IgD-negative memory B cell (primary cell): ENCODE measurements around the gene ITGAE. TPM values are rescaled to one million over a fixed set of nuclear protein-coding genes. Genes with fewer than 3 reads are reported as not detected.
"Not testable (repeated sequence)": the region's sequence is repeated elsewhere in the genome, so short reads cannot be mapped to it uniquely, and the experiment has no call there.

Experiments used
- H3K27ac Mint-ChIP-seq, 3 donors: one replicate each; pipeline ENCODE4 v1.8.0; 2020 to 2022; ENCODE audit warnings: mild to moderate bottlenecking in 3 of 3, mixed read lengths in 3 of 3, moderate library complexity in 1 of 3
- H3K27me3 Mint-ChIP-seq: one replicate; pipeline ENCODE4 v1.8.0; 2021; ENCODE audit warnings: mixed read lengths
- H3K36me3 Mint-ChIP-seq: one replicate; pipeline ENCODE4 v1.8.0; 2020; ENCODE audit warnings: mild to moderate bottlenecking, mixed read lengths
- H3K4me1 Mint-ChIP-seq, 3 donors: one replicate each; pipeline ENCODE4 v1.8.0; 2020 to 2022; ENCODE audit warnings: mixed read lengths in 3 of 3, mild to moderate bottlenecking in 1 of 3
- H3K4me3 Mint-ChIP-seq, 4 donors: one replicate each; pipeline ENCODE4 v1.8.0; 2020 to 2022; ENCODE audit warnings: mild to moderate bottlenecking in 4 of 4, mixed read lengths in 4 of 4, moderate library complexity in 3 of 4
- H3K9me3 Mint-ChIP-seq, 3 donors: one replicate each; pipeline ENCODE4 v1.8.0; 2020 to 2021; ENCODE audit warnings: mixed read lengths in 3 of 3, mild to moderate bottlenecking in 1 of 3
- polyA plus RNA-seq: library from polyadenylated mRNA; unstranded; fragments of 300-500 nt; fragmentation: Illumina TruSeq; gene quantifications from one replicate; pipeline ENCODE4 v1.2.3, GENCODE V29; 2021

Gene ITGAE, protein sequence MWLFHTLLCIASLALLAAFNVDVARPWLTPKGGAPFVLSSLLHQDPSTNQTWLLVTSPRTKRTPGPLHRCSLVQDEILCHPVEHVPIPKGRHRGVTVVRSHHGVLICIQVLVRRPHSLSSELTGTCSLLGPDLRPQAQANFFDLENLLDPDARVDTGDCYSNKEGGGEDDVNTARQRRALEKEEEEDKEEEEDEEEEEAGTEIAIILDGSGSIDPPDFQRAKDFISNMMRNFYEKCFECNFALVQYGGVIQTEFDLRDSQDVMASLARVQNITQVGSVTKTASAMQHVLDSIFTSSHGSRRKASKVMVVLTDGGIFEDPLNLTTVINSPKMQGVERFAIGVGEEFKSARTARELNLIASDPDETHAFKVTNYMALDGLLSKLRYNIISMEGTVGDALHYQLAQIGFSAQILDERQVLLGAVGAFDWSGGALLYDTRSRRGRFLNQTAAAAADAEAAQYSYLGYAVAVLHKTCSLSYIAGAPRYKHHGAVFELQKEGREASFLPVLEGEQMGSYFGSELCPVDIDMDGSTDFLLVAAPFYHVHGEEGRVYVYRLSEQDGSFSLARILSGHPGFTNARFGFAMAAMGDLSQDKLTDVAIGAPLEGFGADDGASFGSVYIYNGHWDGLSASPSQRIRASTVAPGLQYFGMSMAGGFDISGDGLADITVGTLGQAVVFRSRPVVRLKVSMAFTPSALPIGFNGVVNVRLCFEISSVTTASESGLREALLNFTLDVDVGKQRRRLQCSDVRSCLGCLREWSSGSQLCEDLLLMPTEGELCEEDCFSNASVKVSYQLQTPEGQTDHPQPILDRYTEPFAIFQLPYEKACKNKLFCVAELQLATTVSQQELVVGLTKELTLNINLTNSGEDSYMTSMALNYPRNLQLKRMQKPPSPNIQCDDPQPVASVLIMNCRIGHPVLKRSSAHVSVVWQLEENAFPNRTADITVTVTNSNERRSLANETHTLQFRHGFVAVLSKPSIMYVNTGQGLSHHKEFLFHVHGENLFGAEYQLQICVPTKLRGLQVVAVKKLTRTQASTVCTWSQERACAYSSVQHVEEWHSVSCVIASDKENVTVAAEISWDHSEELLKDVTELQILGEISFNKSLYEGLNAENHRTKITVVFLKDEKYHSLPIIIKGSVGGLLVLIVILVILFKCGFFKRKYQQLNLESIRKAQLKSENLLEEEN
- 125 TPM for polyA plus RNA-seq

DNA sequence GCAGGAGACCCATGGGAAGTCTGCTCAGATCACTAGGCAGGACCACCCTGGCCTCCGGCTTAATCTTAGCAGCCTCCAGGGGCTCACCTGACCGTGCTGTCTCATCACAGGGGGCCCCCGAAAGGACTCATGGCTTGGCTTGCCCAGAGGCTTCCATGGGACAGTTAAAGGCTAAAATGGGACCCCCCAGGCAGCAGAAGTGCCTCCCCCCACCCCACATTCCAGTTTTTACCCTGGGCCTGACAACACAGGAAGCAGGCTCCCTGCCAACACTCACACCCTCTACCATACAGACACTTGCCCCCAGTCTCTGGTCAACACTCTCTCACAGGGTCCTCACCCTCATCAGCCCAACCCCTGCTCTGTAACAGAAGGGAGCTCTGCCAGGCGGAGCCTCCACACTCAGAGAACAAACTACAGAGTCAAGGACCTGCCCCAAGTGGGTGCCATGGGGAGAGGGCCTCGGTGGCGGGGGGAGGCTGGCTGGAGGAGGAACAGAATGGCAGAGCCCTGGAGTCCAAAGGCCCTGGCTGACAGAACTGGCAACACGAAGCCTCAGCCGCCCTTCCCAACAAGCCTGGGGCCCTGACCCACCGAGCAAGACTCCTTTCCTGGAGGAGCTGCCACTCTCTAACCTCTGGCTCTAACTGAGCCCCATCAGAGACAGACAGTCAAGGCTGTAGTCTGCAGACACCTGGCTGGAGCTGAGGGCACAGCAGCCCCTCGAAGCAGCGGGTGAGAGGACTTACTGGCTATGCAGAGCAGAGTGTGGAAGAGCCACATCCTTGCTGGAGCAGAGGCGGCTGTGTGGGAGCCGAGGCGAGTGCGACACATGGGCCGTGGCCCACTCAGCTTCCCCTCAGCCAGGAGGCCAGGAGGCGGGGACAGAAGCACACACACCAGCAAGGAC lies at the start of gene ITGAE:
ITGAE (minus strand) TSS at position 827 of the 910 bp plus-strand sequence; CDS start at position 783, 44 bp downstream.
- no peak within 1 kb of the TSS for H3K4me3 Mint-ChIP-seq
- peaks cover 29 to 35% (median 34%) of the 10 kb centered on the region in 3 donors for H3K4me1 Mint-ChIP-seq
- peaks cover 2% of the 10 kb centered on the region for H3K36me3 Mint-ChIP-seq
- H3K27ac Mint-ChIP-seq = peak within 1 kb of the TSS in 1 of 3 donors; percentile 78
- no peaks in the 10 kb centered on the region for H3K27me3 Mint-ChIP-seq
- no peaks in the 10 kb centered on the region for H3K9me3 Mint-ChIP-seq

DNA sequence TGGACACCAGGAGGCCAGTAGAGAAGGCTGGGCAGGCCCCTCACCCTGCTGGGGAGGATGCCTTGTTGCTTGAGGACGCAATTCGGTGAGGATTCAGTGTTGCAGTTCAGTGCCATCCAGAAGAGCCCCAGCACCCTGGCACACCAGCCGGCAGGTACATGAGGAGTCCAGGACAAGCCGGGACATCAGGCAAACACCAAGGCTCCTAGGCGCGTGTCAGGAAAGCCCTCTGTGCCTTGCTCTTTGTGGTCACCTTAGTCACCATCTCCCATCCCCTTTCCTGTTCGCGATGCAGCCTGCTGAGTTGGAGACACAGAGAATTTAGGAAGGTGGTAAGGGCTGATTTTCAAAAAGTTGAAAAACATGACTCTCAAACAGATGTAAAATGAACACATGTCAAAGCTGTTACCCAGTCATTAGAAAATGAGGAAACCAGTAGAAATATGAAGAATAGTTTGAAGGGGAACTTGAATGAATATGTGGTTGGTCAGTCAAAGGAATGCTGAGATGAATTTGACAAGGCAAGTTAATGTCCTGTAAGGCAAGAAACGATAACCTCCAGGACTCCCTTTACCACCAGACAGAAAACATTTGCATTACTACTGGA lies 47.3 kb upstream of the ITGAE start:
- Mint-ChIP-seq H3K4me3 (peak overlapping the region in 1 of 4 donors; percentile 55), H3K9me3 (no peaks in the 10 kb centered on the region), H3K36me3 (peaks cover 3% of the 10 kb centered on the region), H3K4me1 (peaks cover 13 to 19% (median 14%) of the 10 kb centered on the region in 3 donors), H3K27me3 (peaks cover 2% of the 10 kb centered on the region), H3K27ac (no peak overlapping the region)

DNA sequence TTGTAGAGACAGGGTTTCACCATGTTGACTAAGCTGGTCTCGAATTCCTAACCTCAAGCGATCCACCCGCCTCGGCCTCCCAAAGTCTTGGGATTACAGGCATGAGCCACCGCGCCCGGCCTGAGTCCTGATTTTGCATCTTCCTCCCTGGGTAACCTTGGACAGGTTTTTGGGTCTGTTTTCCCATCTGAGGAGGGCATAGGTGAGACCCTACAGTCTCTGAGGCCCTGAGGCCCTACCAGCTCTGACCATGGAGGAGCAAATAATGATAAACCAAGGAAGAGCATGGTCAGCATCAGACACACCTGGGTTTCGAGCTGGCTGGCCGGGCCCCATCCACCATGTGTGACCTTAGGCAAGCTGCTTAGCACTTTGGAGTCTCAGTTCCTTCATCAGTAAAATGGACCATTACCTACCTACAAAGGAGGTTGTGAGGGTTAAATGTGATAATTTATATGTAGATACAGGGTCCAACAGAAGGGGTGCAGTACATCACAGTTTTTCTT lies 46.2 kb upstream of the ITGAE start:
- peaks cover 13 to 21% (median 14%) of the 10 kb centered on the region in 3 donors for H3K4me1 Mint-ChIP-seq
- H3K4me3 Mint-ChIP-seq = peak overlapping the region in 1 of 4 donors; percentile 96
- peaks cover 2% of the 10 kb centered on the region for H3K27me3 Mint-ChIP-seq
- no peak overlapping the region for H3K27ac Mint-ChIP-seq
- no peaks in the 10 kb centered on the region for H3K9me3 Mint-ChIP-seq
- H3K36me3 Mint-ChIP-seq = peaks cover 3% of the 10 kb centered on the region

DNA sequence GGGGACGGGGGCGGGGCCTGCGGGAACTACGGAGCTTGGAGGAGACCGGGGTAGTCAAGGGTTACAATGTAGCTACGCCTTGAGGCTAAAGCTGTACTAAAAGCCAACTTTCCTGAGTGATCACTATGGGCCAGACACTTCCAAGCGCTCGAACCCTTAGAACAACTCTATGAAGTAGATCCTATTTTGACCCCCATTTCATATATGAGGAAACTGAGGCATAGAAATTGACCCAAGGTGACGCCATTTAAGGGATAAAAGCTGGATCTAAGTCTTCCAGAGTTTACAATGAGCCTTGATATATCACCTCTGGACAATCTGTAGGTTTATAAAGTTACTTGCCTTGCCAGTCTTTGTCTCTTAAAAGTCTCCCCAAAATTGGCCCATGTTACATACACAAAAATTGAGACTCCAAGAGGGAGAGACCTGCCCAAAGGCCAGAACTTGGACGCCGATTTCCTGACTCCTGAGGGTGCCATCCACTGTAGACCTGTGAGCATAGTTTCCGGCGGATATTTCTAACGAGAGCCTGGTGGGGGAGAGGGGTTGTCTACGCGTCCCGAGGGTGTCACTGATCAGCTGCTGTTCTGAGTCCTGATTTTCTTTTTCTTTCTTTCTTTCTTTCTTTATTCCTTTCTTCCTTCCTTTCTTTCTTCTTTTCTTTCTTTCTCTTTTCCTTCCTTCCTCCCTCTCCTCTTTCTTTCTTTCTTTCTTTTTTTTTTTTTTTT lies 45.6 kb upstream of the ITGAE start:
- peaks cover 13 to 21% (median 14%) of the 10 kb centered on the region in 3 donors for H3K4me1 Mint-ChIP-seq
- peak overlapping the region; percentile 10 to 88 (median 23) for H3K27ac Mint-ChIP-seq
- no peaks in the 10 kb centered on the region for H3K27me3 Mint-ChIP-seq
- H3K36me3 Mint-ChIP-seq = peaks cover 3% of the 10 kb centered on the region
- H3K4me3 Mint-ChIP-seq = peak overlapping the region; percentile 90 to 98 (median 96)
- no peaks in the 10 kb centered on the region for H3K9me3 Mint-ChIP-seq

DNA sequence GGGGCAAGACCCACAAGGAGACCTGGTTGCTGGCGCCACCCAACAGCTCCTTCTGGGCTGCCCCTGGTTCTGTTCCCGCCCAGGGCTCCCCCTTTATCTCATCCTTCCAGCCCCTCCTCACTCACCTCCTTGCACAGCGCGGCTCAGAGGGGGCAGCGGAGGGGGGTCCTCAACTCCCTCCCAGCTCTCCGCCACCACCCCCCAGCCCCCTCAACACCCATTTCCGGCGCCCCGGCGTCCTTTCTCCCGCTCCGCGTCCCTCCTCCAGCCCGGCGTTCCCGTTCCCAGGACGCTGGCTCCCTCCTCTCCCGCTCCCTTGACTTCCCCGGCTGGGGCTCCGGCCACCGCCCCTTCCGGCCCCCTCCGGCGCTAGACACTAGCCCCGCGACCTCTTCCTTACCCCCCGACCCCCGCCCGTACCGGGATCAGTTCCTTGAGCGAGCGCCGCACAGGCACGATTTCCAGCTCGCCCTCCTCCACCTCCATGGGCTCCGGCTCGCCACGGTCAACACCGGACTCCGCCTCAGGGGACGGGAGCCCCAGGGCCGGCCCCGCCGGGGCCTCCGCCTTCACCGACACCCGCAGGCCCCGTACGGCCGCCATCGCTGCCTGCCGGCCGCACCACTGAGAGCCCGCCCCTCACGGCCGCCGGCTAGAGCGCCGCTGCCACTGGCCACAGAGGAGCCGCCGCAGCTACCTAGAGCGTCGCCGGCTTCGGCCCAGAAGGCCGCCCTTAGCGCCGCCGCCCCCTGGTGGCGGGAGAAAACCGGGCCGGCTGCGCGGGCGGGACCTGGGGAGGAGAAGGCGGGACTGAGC lies 44.8 kb upstream of the ITGAE start, which contains the start of gene NCBP3:
NCBP3 (minus strand) TSS at position 626 of the 816 bp plus-strand sequence; CDS start at position 603, 23 bp downstream.
- no peaks in the 10 kb centered on the region for H3K9me3 Mint-ChIP-seq
- H3K27me3 Mint-ChIP-seq = no peaks in the 10 kb centered on the region
- peak within 1 kb of the TSS; percentile 90 to 98 (median 96) for H3K4me3 Mint-ChIP-seq
- peaks cover 3% of the 10 kb centered on the region for H3K36me3 Mint-ChIP-seq
- peaks cover 13 to 19% (median 14%) of the 10 kb centered on the region in 3 donors for H3K4me1 Mint-ChIP-seq
- peak within 1 kb of the TSS; percentile 88 to 90 (median 89) for H3K27ac Mint-ChIP-seq

DNA sequence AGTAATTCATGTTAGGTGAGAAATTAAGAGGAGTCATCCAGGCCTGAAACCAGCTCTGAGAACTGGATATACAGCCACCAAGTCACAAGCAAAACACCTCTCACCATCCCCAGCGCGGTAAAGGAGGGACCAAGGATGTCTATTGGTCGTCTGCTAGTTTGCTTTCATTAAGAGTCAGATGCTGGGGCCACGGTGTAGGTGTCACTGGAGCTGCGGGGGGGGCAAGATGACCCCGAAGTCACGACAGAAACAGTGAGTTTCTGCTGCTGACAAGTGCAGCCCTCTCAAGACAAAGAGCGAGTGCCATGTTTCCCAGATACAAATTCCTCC lies 44.3 kb upstream of the ITGAE start:
- no peaks in the 10 kb centered on the region for H3K27me3 Mint-ChIP-seq

DNA sequence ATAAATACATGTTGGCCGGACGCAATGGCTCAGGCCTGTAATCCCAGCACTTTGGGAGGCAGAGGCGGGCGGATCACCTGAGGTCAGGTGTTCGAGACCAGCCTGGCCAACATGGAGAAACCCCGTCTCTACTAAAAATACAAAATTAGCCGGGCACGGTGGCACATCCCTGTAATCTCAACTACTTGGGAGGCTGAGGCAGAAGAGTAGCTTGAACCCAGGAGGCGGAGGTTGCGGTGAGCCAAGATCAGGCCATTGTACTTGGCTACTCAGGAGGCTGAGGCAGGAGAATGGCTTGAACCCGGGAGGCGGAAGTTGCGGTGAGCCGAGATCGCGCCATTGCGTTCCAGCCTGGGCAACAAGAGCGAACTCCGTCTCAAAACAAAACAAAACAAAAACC lies 43.6 kb upstream of the ITGAE start:
- Mint-ChIP-seq H3K4me1 (peaks cover 13 to 19% (median 14%) of the 10 kb centered on the region in 3 donors), H3K27ac (peak overlapping the region in 1 of 3 donors; percentile 33), H3K4me3 (peak overlapping the region; percentile 49 to 96 (median 76))
- not testable (repeated sequence) for H3K27me3 Mint-ChIP-seq, H3K9me3 Mint-ChIP-seq, H3K36me3 Mint-ChIP-seq

More for the DNA sequence above, 44.3 kb upstream of the ITGAE start:
- H3K27ac Mint-ChIP-seq = peak overlapping the region; percentile 88 to 90 (median 89)
- H3K4me1 Mint-ChIP-seq = peaks cover 13 to 19% (median 14%) of the 10 kb centered on the region in 3 donors
- peak overlapping the region; percentile 90 to 98 (median 96) for H3K4me3 Mint-ChIP-seq
- peaks cover 3% of the 10 kb centered on the region for H3K36me3 Mint-ChIP-seq
- H3K9me3 Mint-ChIP-seq = no peaks in the 10 kb centered on the region

DNA sequence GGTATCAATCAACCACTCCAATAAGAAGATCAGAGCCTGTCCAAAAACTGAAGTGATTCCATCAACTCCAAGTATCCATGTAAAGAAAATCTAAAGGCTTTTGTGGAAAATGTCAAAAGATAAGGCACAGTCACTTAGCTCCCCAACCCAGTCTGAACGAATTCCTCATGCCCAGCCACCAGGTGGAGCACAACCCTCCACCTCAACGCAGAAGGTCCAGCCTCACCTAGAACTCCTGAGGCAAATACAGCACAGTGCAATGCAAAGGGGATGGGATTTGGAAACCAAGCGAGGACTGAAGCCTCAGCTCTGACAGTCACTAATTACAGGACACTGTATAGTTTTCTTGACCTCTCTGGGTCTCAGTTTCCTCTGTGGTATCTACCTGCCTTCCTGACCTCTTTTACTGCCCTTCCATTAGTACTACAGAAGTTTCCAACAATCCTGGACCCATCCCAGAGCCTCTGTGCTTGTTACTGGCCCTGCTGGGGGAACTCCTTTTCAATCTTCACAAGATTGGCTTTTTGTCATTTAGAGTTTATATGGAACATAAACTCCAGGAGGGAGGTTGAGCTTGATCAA lies 43.0 kb upstream of the ITGAE start:
- H3K36me3 Mint-ChIP-seq = peaks cover 3% of the 10 kb centered on the region
- H3K4me3 Mint-ChIP-seq = peak overlapping the region; percentile 61 to 96 (median 76)
- H3K27me3 Mint-ChIP-seq = no peaks in the 10 kb centered on the region
- H3K27ac Mint-ChIP-seq = peak overlapping the region in 2 of 3 donors; percentile 33 to 85
- H3K9me3 Mint-ChIP-seq = no peaks in the 10 kb centered on the region
- H3K4me1 Mint-ChIP-seq = peaks cover 13 to 19% (median 14%) of the 10 kb centered on the region in 3 donors

DNA sequence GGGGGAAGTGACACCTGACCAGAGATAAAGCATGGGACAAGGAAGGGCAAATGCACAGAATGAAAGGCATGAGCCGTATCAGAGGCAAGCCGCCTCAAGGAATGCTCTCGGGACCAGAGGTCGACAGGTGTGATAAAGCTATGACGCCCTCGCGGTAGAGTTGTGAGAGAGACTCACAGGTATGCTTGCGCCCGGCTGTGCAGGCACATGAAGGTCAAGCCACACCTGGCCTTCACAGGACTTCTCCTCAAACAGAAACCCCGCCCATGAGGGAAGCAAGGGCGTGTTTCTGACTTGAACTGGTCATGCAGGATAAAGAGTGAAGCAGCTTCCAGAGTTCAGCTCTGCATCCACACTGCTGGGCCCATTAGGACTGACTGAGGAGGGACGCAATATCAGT lies 37.2 kb upstream of the ITGAE start:
- peak overlapping the region in 2 of 4 donors; percentile 37 to 69 for H3K4me3 Mint-ChIP-seq
- peaks cover 11% of the 10 kb centered on the region for H3K36me3 Mint-ChIP-seq
- peak overlapping the region in 1 of 3 donors; percentile 47 for H3K27ac Mint-ChIP-seq

DNA sequence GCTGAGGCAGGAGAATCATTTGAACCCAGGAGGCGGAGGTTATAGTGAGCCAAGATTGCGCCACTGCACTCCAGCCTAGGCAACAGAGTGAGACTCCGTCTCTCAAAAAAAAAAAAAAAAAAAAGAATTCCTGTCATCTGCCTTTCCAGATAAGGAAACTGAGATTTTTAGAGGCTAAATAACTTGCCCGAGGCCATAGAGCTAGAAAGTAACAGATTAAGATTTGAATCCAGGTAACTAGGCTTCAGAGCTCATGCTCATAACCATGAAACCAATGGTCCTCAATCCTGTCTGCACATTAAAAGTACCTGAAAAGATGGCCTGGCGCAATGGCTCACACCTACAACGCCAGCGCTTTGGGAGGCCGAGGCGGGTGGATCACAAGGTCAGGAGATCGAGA lies 35.6 kb upstream of the ITGAE start:
- peaks cover 12% of the 10 kb centered on the region for H3K36me3 Mint-ChIP-seq
- peaks cover 0 to 4% (median 4%) of the 10 kb centered on the region in 3 donors for H3K4me1 Mint-ChIP-seq
- H3K27me3 Mint-ChIP-seq = no peaks in the 10 kb centered on the region
- H3K9me3 Mint-ChIP-seq = no peaks in the 10 kb centered on the region
- H3K27ac Mint-ChIP-seq = no peak overlapping the region
- H3K4me3 Mint-ChIP-seq = no peak overlapping the region

More for the DNA sequence above, 37.2 kb upstream of the ITGAE start:
- H3K9me3 Mint-ChIP-seq = no peaks in the 10 kb centered on the region
- no peaks in the 10 kb centered on the region for H3K27me3 Mint-ChIP-seq
- H3K4me1 Mint-ChIP-seq = peaks cover 0 to 5% (median 4%) of the 10 kb centered on the region in 3 donors

DNA sequence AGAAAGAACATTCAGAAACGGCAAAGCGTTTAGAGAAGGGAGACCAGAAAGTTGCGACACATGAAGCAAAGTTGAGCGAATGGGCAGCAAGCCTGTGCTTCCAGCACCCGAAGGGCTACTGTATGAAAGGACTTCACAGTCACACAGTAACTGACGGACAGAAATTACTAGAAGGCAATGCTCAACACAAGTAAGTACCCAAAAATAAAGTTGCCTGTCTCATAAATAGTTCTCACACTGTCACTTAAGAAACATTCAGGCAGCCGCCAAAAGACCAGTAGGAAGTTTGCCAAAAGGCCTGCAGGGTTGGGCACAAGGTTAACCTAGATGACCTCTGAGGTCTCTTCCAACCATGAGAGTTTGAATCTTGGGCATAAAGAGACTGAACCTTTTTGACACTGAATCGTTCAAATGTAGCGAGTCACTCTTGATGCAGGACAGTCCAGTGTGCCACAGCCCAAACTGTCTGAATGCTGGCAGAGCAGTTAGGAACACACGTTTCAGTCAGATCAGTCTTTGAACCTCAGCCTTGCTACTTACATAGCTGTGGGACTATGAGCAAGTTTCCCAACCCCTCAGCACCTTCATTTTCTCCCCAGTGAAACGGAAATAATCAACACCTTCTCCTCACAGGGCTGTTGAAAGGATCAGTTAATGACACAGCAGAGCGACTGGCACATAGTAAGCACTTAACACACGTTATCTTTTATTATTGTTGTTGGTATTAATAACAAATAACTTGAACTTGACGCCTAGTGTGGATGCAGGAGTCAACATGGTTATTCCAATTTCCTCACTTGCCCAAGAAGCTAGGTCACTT lies 34.6 kb upstream of the ITGAE start:
- Mint-ChIP-seq H3K27me3 (no peaks in the 10 kb centered on the region), H3K36me3 (peaks cover 12% of the 10 kb centered on the region), H3K27ac (peak overlapping the region in 1 of 3 donors; percentile 57), H3K4me3 (no peak overlapping the region), H3K4me1 (peaks cover 0 to 4% (median 4%) of the 10 kb centered on the region in 3 donors), H3K9me3 (no peaks in the 10 kb centered on the region)
